Tibial nerve (tissue), 4 donors: ENCODE measurements around the gene CHMP4B. TPM values are rescaled to one million over a fixed set of nuclear protein-coding genes. Genes with fewer than 3 reads are reported as not detected.

Experiments
- DNase-seq, 2 donors: peaks; one replicate each; pipeline ENCODE4 v3.0.0-alpha.2; 2019; ENCODE audit warnings: low spot score in 2 of 2
- H3K27ac ChIP-seq, 4 donors: fragments of 200-600 bp; sonication (generic) in 3 of 4; one replicate each; pipeline ENCODE4 v1.5.1; 2017 to 2019; ENCODE audit warnings: mild to moderate bottlenecking in 1 of 4
- H3K27me3 ChIP-seq, 2 donors: fragments of 200-600 bp; sonication (generic) in 1 of 2; one replicate each; pipeline versions ENCODE4 v1.5.1 to v1.6.0; 2017 to 2019
- H3K36me3 ChIP-seq, 3 donors: fragments of 200-600 bp; sonication (generic); one replicate each; pipeline ENCODE4 v1.5.1; 2018 to 2019
- H3K4me1 ChIP-seq, 4 donors: fragments of 200-600 bp; sonication (generic) in 3 of 4; one replicate each; pipeline ENCODE4 v1.5.1; 2017 to 2019
- H3K4me3 ChIP-seq, 4 donors: fragments of 200-600 bp; sonication (generic) in 3 of 4; one replicate each; pipeline ENCODE4 v1.5.1; 2017 to 2019; ENCODE audit warnings: mild to moderate bottlenecking in 1 of 4, moderate library complexity in 1 of 4
- H3K9me3 ChIP-seq, 4 donors: fragments of 200-600 bp; sonication (generic) in 3 of 4; one replicate each; pipeline ENCODE4 v1.5.1; 2017 to 2019
- EP300 ChIP-seq, 2 donors: sonication (generic); formaldehyde crosslinking; IDR thresholded peaks; one replicate each; pipeline ENCODE4 v1.6.1; 2017; ENCODE audit warnings: antibody characterized with exemption in 2 of 2, mild to moderate bottlenecking in 1 of 2
- POLR2A ChIP-seq, 2 donors: fragments of 450-650 bp; IDR thresholded peaks; one replicate each; pipeline ENCODE4 v1.6.1; 2017; ENCODE audit warnings: antibody characterized with exemption in 2 of 2, mild to moderate bottlenecking in 2 of 2, moderate library complexity in 2 of 2
- WGBS, 2 donors: methylation state at CpG; one replicate each; pipeline ENCODE4 v1.1.5; 2018; 5-methylcytosine and 5-hydroxymethylcytosine counted together
- total RNA-seq, 4 donors: library from RNA; depleted of rRNA; stranded (reverse); fragments of >200 nt; gene quantifications; one replicate each; pipeline ENCODE4 v1.1.0, GENCODE V29; 2016
- TF ChIP-seq, protein P1 (sequence below), 5 experiments: fragments of 200-600 bp in 3 of 5; fragments of 450-650 bp in 2 of 5; sonication (generic) in 3 of 5; IDR thresholded peaks; one replicate each; pipeline ENCODE4 v1.5.1; 2016 to 2019; ENCODE audit warnings: antibody characterized with exemption in 5 of 5, mild to moderate bottlenecking in 3 of 5, moderate library complexity in 2 of 5

The CHMP4B gene
- total RNA-seq, 4 donors from 2014 or later: 72.0 to 93.1 (median 78.9) TPM

DNA sequence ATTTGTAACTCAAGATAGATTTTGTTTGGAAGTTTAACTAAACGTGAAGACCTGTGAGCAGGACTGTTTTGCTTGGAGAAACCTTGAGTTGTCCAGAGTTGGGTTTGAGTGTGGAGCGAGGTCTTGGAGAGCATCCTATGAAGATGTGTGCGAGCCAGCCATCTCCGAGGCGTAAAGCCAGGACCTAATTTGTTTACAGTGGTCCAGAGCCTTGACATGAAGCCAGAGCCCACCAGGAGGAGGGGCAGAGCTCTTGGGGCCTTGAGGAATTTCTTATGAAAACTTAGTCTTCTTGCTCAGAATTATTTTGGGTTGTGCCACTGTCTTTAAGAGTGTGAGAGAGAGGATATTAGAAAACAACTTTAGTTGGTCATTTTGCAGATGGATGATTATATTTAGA, 6.3 kb downstream of the CHMP4B start:
- no peak overlapping the region for H3K4me3 ChIP-seq
- WGBS, 2 donors: 44 to 52% methylated on average over 5 of the region's 5 CpGs
- TF ChIP-seq, protein P1, sequence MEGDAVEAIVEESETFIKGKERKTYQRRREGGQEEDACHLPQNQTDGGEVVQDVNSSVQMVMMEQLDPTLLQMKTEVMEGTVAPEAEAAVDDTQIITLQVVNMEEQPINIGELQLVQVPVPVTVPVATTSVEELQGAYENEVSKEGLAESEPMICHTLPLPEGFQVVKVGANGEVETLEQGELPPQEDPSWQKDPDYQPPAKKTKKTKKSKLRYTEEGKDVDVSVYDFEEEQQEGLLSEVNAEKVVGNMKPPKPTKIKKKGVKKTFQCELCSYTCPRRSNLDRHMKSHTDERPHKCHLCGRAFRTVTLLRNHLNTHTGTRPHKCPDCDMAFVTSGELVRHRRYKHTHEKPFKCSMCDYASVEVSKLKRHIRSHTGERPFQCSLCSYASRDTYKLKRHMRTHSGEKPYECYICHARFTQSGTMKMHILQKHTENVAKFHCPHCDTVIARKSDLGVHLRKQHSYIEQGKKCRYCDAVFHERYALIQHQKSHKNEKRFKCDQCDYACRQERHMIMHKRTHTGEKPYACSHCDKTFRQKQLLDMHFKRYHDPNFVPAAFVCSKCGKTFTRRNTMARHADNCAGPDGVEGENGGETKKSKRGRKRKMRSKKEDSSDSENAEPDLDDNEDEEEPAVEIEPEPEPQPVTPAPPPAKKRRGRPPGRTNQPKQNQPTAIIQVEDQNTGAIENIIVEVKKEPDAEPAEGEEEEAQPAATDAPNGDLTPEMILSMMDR (IDR thresholded peaks at IDR 0.05): no peak
- TF ChIP-seq POLR2A (IDR thresholded peaks at IDR 0.05): no peak
- no peak for TF ChIP-seq EP300 (IDR thresholded peaks at IDR 0.05)
- H3K27me3 ChIP-seq: no peaks in the 10 kb centered on the region
- no peak overlapping the region for H3K27ac ChIP-seq
- H3K4me1 ChIP-seq: peaks cover 0 to 64% (median 23%) of the 10 kb centered on the region in 4 donors
- no peaks in the 10 kb centered on the region for H3K36me3 ChIP-seq
- no peak for DNase-seq
- H3K9me3 ChIP-seq: no peaks in the 10 kb centered on the region

DNA sequence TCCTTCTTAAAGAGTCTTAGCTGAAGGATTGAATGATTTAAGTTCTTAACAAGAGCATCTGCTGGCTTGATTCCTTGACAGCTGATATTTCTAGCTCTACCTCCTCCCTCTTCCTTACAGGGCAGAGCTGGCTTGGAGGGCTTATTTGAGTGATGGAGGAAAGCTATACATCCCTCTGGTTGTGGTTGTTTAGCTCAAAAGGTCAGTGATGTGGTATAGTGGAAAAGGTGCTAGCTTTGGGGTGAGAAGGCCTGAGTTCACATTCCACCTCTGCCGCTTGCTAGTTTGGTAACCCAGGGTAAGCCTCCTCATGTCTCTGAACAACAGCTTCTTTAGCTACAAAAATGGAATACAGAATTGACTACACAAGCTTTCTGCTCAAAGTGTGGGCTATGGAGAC, 8.3 kb downstream of the CHMP4B start:
- Histone ChIP-seq H3K4me1 (peaks cover 0 to 50% (median 11%) of the 10 kb centered on the region in 4 donors), H3K27ac (no peak overlapping the region), H3K4me3 (no peak overlapping the region), H3K36me3 (peaks cover 0 to 6% (median 0%) of the 10 kb centered on the region in 3 donors), H3K27me3 (no peaks in the 10 kb centered on the region), H3K9me3 (no peaks in the 10 kb centered on the region)
- 95% methylated on average over 1 of the region's 1 CpG for WGBS, 2 donors
- TF ChIP-seq EP300 (IDR thresholded peaks at IDR 0.05): no peak
- TF ChIP-seq, protein P1 (IDR thresholded peaks at IDR 0.05): no peak
- no peak for TF ChIP-seq POLR2A (IDR thresholded peaks at IDR 0.05)
- no peak for DNase-seq

- 86 to 88% methylated on average over 1 of the region's 1 CpG for WGBS, 2 donors
- peaks cover 0 to 51% (median 14%) of the 10 kb centered on the region in 4 donors for H3K4me1 ChIP-seq
These were observed 9.2 kb downstream of the CHMP4B start for GRCh38 chr20:33820362-33820761.

GRCh38 chr20:33821270-33821836, 10.2 kb downstream of the CHMP4B start:
- DNase-seq: no peak
- Histone ChIP-seq H3K4me3 (no peak overlapping the region), H3K36me3 (peaks cover 0 to 6% (median 0%) of the 10 kb centered on the region in 3 donors), H3K27me3 (no peaks in the 10 kb centered on the region), H3K4me1 (peaks cover 0 to 59% (median 21%) of the 10 kb centered on the region in 4 donors), H3K27ac (no peak overlapping the region), H3K9me3 (no peaks in the 10 kb centered on the region)
- no peak for TF ChIP-seq EP300 (IDR thresholded peaks at IDR 0.05)
- TF ChIP-seq, protein P1 (IDR thresholded peaks at IDR 0.05): no peak
- no peak for TF ChIP-seq POLR2A (IDR thresholded peaks at IDR 0.05)
- 53 to 75% methylated on average over 4 of the region's 4 CpGs for WGBS, 2 donors

More at GRCh38 chr20:33820362-33820761, 9.2 kb downstream of the CHMP4B start:
- TF ChIP-seq EP300 (IDR thresholded peaks at IDR 0.05) (no peak), POLR2A (IDR thresholded peaks at IDR 0.05) (no peak)
- TF ChIP-seq, protein P1 (IDR thresholded peaks at IDR 0.05): no peak
- no peak overlapping the region for H3K27ac ChIP-seq
- H3K4me3 ChIP-seq: no peak overlapping the region
- H3K9me3 ChIP-seq: no peaks in the 10 kb centered on the region
- H3K36me3 ChIP-seq: peaks cover 0 to 6% (median 0%) of the 10 kb centered on the region in 3 donors
- no peaks in the 10 kb centered on the region for H3K27me3 ChIP-seq
- DNase-seq: no peak

DNA sequence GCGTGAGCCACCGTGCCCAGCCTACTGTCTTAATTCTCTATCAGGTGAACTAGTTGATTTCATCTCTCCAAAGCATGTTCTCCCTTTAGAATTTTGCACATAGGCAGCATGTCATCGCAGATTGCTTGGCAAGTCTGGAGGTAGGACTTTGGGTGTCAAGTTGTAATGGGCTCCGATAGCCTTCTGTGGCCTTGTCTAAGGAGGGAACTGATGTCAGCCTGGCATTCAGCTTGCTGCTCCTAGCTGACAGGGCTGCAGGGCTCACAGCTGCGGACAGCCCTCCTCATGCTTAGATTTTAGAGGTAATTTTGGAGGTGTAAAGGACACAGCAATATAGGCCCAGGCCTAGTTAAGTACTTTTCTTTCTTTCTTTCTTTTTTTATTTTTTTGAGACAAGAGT, 11.3 kb downstream of the CHMP4B start:
- Histone ChIP-seq H3K9me3 (no peaks in the 10 kb centered on the region), H3K27me3 (no peaks in the 10 kb centered on the region), H3K36me3 (peaks cover 0 to 6% (median 0%) of the 10 kb centered on the region in 3 donors), H3K27ac (no peak overlapping the region), H3K4me1 (peaks cover 0 to 58% (median 24%) of the 10 kb centered on the region in 4 donors), H3K4me3 (no peak overlapping the region)
- TF ChIP-seq, protein P1 (IDR thresholded peaks at IDR 0.05): no peak
- no peak for TF ChIP-seq POLR2A (IDR thresholded peaks at IDR 0.05)
- no peak for TF ChIP-seq EP300 (IDR thresholded peaks at IDR 0.05)
- 94 to 97% methylated on average over 5 of the region's 5 CpGs for WGBS, 2 donors
- DNase-seq: no peak
